ENCODE data around the gene TMC8.

The TMC8 gene

DNA sequence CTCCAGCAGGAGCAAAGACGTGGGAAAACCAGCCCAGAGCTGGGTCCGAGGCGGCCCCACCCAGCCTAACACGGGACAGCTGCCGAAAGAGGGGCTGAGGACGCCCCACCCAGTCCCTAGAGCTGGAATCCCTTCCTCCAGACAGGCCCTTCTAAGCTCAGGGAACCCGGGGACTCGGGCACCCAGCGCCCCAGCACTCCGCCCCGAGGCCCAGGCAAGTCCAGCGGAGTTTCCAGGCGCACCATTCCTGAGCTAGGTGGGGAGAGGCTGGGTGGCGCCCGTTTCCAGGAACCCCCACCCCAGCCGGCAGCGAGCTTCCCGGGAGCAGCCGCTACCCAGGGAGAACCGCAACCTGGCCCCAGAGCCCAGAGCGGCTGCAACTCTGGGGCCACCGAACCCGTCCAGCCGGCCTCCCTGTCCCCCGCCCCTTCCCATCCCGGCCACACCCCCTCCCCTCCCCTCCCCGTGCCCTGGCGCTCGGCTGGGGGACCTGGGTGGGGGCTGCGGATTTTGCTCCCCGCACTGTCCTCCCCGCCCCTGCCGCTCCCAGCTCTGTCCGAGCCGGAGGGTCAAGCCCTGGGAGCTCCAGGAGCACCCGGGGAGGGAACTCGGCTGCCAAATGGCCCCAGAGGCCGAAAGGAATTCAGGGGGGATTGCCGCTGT, 2.6 kb upstream of the TMC8 start:
- TF ChIP-seq CTCF (IDR thresholded peaks at IDR 0.05; ENCODE audit: unreplicated experiment in 3 of 3): no peak
- H3K4me1 Mint-ChIP-seq: peaks cover 27% of the 10 kb centered on the region
- H3K27me3 Mint-ChIP-seq (ENCODE audit: low read depth): peaks cover 21% of the 10 kb centered on the region
- peaks cover 9% of the 10 kb centered on the region for H3K36me3 Mint-ChIP-seq (ENCODE audit: low read depth)
- H3K27ac Mint-ChIP-seq: peak overlapping the region in 1 of 3 experiments; percentile 79
- H3K9me3 Mint-ChIP-seq: no peaks in the 10 kb centered on the region
- peak overlapping the region; percentile 81 to 85 (median 83) for H3K4me3 Mint-ChIP-seq

GRCh38 chr17:78128551-78129350, 1.8 kb upstream of the TMC8 start, which contains the start of gene TMC6:
TSS of gene TMC6 (minus strand) at chr17:78128755. CDS start at chr17:78126832, 1,923 bp downstream.
- Mint-ChIP-seq H3K27me3 (ENCODE audit: low read depth) (peaks cover 25% of the 10 kb centered on the region), H3K4me1 (peaks cover 27% of the 10 kb centered on the region), H3K36me3 (ENCODE audit: low read depth) (peaks cover 2% of the 10 kb centered on the region), H3K4me3 (peak within 1 kb of the TSS; percentile 89 to 95 (median 94)), H3K9me3 (no peaks in the 10 kb centered on the region), H3K27ac (peak within 1 kb of the TSS in 2 of 3 experiments; percentile 21 to 79)
- TF ChIP-seq CTCF (IDR thresholded peaks at IDR 0.05; ENCODE audit: unreplicated experiment in 3 of 3): no peak

- no peaks in the 10 kb centered on the region for H3K36me3 Mint-ChIP-seq (ENCODE audit: low read depth)
- peak overlapping the region; percentile 89 to 95 (median 94) for H3K4me3 Mint-ChIP-seq
- H3K9me3 Mint-ChIP-seq: no peaks in the 10 kb centered on the region
- peaks cover 27% of the 10 kb centered on the region for H3K4me1 Mint-ChIP-seq
- TF ChIP-seq CTCF (IDR thresholded peaks at IDR 0.05; ENCODE audit: unreplicated experiment in 3 of 3): no peak
- H3K27me3 Mint-ChIP-seq (ENCODE audit: low read depth): peaks cover 30% of the 10 kb centered on the region
- peak overlapping the region in 1 of 3 experiments; percentile 75 for H3K27ac Mint-ChIP-seq
Measured at GRCh38 chr17:78129351-78130089, 1.1 kb upstream of the TMC8 start.

GRCh38 chr17:78130090-78130436, 508 bp upstream of the TMC8 start:
- no peak for TF ChIP-seq CTCF (IDR thresholded peaks at IDR 0.05; ENCODE audit: unreplicated experiment in 3 of 3)
- peak overlapping the region in 1 of 3 experiments; percentile 60 for H3K27ac Mint-ChIP-seq
- peak overlapping the region; percentile 62 to 69 (median 65) for H3K4me3 Mint-ChIP-seq
- no peaks in the 10 kb centered on the region for H3K36me3 Mint-ChIP-seq (ENCODE audit: low read depth)
- H3K9me3 Mint-ChIP-seq: no peaks in the 10 kb centered on the region
- H3K27me3 Mint-ChIP-seq (ENCODE audit: low read depth): peaks cover 30% of the 10 kb centered on the region
- H3K4me1 Mint-ChIP-seq: peaks cover 27% of the 10 kb centered on the region

GRCh38 chr17:78131172-78132083, 857 bp downstream of the TMC8 start:
- Mint-ChIP-seq H3K4me1 (peaks cover 19% of the 10 kb centered on the region), H3K27me3 (ENCODE audit: low read depth) (peaks cover 30% of the 10 kb centered on the region), H3K4me3 (no peak overlapping the region), H3K27ac (no peak overlapping the region), H3K9me3 (no peaks in the 10 kb centered on the region), H3K36me3 (ENCODE audit: low read depth) (no peaks in the 10 kb centered on the region)
- TF ChIP-seq CTCF (IDR thresholded peaks at IDR 0.05; ENCODE audit: unreplicated experiment in 3 of 3): no peak
